Body of pancreas (tissue), 4 donors: ENCODE results near the gene RASGRP3.

Source experiments
- CTCF ChIP-seq, 7 experiments: fragments of 450-650 bp in 4 of 7; fragments of 200-600 bp in 3 of 7; sonication (generic) in 3 of 7; IDR thresholded peaks; one replicate each; pipeline ENCODE4 v1.5.1; 2016 to 2019; ENCODE audit warnings: antibody characterized with exemption in 7 of 7
- POLR2A ChIP-seq, 3 donors: fragments of 450-650 bp; IDR thresholded peaks; one replicate each; pipeline ENCODE4 v1.6.1; 2016; ENCODE audit warnings: antibody characterized with exemption in 3 of 3, mild to moderate bottlenecking in 2 of 3

GRCh38 chr2:33457556-33458247, 18.7 kb upstream of the RASGRP3 start:
- TF ChIP-seq CTCF (IDR thresholded peaks at IDR 0.05): no peak
- no peak for TF ChIP-seq POLR2A (IDR thresholded peaks at IDR 0.05)
